OCI-LY1 (cell line): Measurements from ENCODE around the gene CATSPERZ.

Experiments used
- H2AFZ ChIP-seq: fragments of 200-600 bp; sonication (generic), shearing (Covaris generic); 2 replicates; pipeline ENCODE4 v1.6.0; 2014; ENCODE audit warnings: antibody characterized with exemption, mild to moderate bottlenecking, low read length
- H3F3A ChIP-seq: fragments of 200-600 bp; sonication (generic), shearing (Covaris generic); 2 replicates; pipeline ENCODE4 v1.6.0; 2014; ENCODE audit warnings: mild to moderate bottlenecking, antibody characterized with exemption, low read length, moderate library complexity; ENCODE audit not compliant: insufficient read depth
- H3K27ac ChIP-seq: fragments of 200-600 bp; sonication (generic); 2 replicates; pipeline ENCODE4 v1.5.1; 2014; ENCODE audit warnings: low read length, mixed run types, mild to moderate bottlenecking, low read depth; ENCODE audit not compliant: poor library complexity, severe bottlenecking
- H3K27me3 ChIP-seq: fragments of 200-600 bp; sonication (generic); 2 replicates; pipeline ENCODE4 v1.6.0; 2014; ENCODE audit warnings: antibody characterized with exemption, mild to moderate bottlenecking, low read length, moderate library complexity; ENCODE audit not compliant: insufficient read depth
- H3K36me3 ChIP-seq: fragments of 200-600 bp; sonication (generic); 2 replicates; pipeline ENCODE4 v1.6.1; 2014; ENCODE audit warnings: mild to moderate bottlenecking, antibody characterized with exemption, low read length, moderate library complexity, mixed read lengths; ENCODE audit not compliant: insufficient read depth
- H3K4me1 ChIP-seq: fragments of 200-600 bp; sonication (generic); 2 replicates; pipeline ENCODE4 v1.5.1; 2014; ENCODE audit warnings: mild to moderate bottlenecking, low read length, moderate library complexity; ENCODE audit not compliant: insufficient read depth, severe bottlenecking
- H3K4me2 ChIP-seq: fragments of 200-600 bp; sonication (generic), shearing (Covaris generic); 2 replicates; pipeline ENCODE4 v1.6.1; 2014; ENCODE audit warnings: low read length
- H3K4me3 ChIP-seq: fragments of 200-600 bp; sonication (generic); 2 replicates; pipeline ENCODE4 v1.5.1; 2014; ENCODE audit warnings: low read length, low read depth, mild to moderate bottlenecking, mixed read lengths; ENCODE audit not compliant: poor library complexity, severe bottlenecking
- H3K79me2 ChIP-seq: fragments of 200-600 bp; shearing (Covaris generic); 2 replicates; pipeline ENCODE4 v1.6.1; 2016; ENCODE audit warnings: mixed run types, low read length, mixed read lengths; ENCODE audit not compliant: insufficient read depth
- H3K9ac ChIP-seq: fragments of 200-600 bp; sonication (generic), shearing (Covaris generic); 2 replicates; pipeline ENCODE4 v1.6.1; 2014; ENCODE audit warnings: mild to moderate bottlenecking, low read length, mixed read lengths
- H3K9me2 ChIP-seq: fragments of 200-600 bp; sonication (generic), shearing (Covaris generic); 2 replicates; pipeline ENCODE4 v1.6.1; 2014; ENCODE audit warnings: low read depth, mild to moderate bottlenecking, low read length, mixed read lengths
- H3K9me3 ChIP-seq: fragments of 200-600 bp; shearing (Covaris generic); 2 replicates; pipeline ENCODE4 v1.6.1; 2014; ENCODE audit warnings: low read length, mixed read lengths
- H4K20me1 ChIP-seq: fragments of 200-600 bp; sonication (generic), shearing (Covaris generic); 2 replicates; pipeline ENCODE4 v1.6.0; 2016; ENCODE audit warnings: mild to moderate bottlenecking, low read length; ENCODE audit not compliant: insufficient read depth
- CTCF ChIP-seq: fragments of 200-600 bp; sonication (generic), shearing (Covaris generic); IDR thresholded peaks from 2 replicates; pipeline ENCODE4 v1.5.1; 2017; ENCODE audit warnings: mild to moderate bottlenecking, antibody characterized with exemption, low read length, moderate library complexity, mixed read lengths
- EZH2 ChIP-seq: fragments of 200-600 bp; sonication (generic), shearing (Covaris generic); IDR thresholded peaks from 2 replicates; pipeline ENCODE4 v1.8.0; 2017; ENCODE audit warnings: borderline replicate concordance, mixed run types, mild to moderate bottlenecking, antibody characterized with exemption, low read length, moderate library complexity, mixed read lengths

Gene CATSPERZ

GRCh38 chr11:64251016-64251752 lies 49.0 kb upstream of the CATSPERZ start, which contains the start of gene PLCB3:
Gene PLCB3, plus strand, starts transcription at chr11:64251530. Its CDS starts 120 bp downstream, at chr11:64251650.
- no peaks in the 10 kb centered on the region for H3K79me2 ChIP-seq
- H3K27me3 ChIP-seq: no peaks in the 10 kb centered on the region
- no peaks in the 10 kb centered on the region for H4K20me1 ChIP-seq
- H3K27ac ChIP-seq: no peak within 1 kb of the TSS
- no peaks in the 10 kb centered on the region for H3K9me2 ChIP-seq
- no peak within 1 kb of the TSS for H2AFZ ChIP-seq
- peak within 1 kb of the TSS; percentile 79 for H3K9ac ChIP-seq
- peak within 1 kb of the TSS; percentile 93 for H3K4me2 ChIP-seq
- H3K9me3 ChIP-seq: no peaks in the 10 kb centered on the region
- peaks cover 38% of the 10 kb centered on the region for H3K4me1 ChIP-seq
- H3K36me3 ChIP-seq: 0 out of 2 replicates have a peak, but pooled peaks cover 7% of the 10 kb centered on the region
- TF ChIP-seq CTCF: peak; percentile 62
- no peak for TF ChIP-seq EZH2
- 0 out of 2 replicates have a peak, but pooled peaks cover 3% of the 10 kb centered on the region for H3F3A ChIP-seq
- H3K4me3 ChIP-seq: peak within 1 kb of the TSS; percentile 71

GRCh38 chr11:64251753-64252002 lies 48.5 kb upstream of the CATSPERZ start:
- Histone ChIP-seq H3K27ac (no peak overlapping the region), H3K4me2 (peak overlapping the region; percentile 91), H3K4me1 (peaks cover 38% of the 10 kb centered on the region), H3F3A (0 out of 2 replicates have a peak, but pooled peaks cover 3% of the 10 kb centered on the region), H2AFZ (no peak overlapping the region), H3K9ac (peak overlapping the region; percentile 79), H3K9me3 (no peaks in the 10 kb centered on the region), H4K20me1 (no peaks in the 10 kb centered on the region), H3K27me3 (no peaks in the 10 kb centered on the region), H3K9me2 (no peaks in the 10 kb centered on the region), H3K4me3 (peak overlapping the region; percentile 71), H3K36me3 (0 out of 2 replicates have a peak, but pooled peaks cover 7% of the 10 kb centered on the region), H3K79me2 (no peaks in the 10 kb centered on the region)
- TF ChIP-seq CTCF: no peak
- no peak for TF ChIP-seq EZH2

- no peaks in the 10 kb centered on the region for H3K9me2 ChIP-seq
- H3K9me3 ChIP-seq: no peaks in the 10 kb centered on the region
- H3K36me3 ChIP-seq: 0 out of 2 replicates have a peak, but pooled peaks cover 7% of the 10 kb centered on the region
- no peaks in the 10 kb centered on the region for H4K20me1 ChIP-seq
- peak overlapping the region; percentile 71 for H3K4me3 ChIP-seq
- H3K27me3 ChIP-seq: no peaks in the 10 kb centered on the region
- 0 out of 2 replicates have a peak, but pooled peaks cover 3% of the 10 kb centered on the region for H3F3A ChIP-seq
- TF ChIP-seq CTCF (peak; percentile 50), EZH2 (no peak)
- peak overlapping the region; percentile 91 for H3K4me2 ChIP-seq
- no peak overlapping the region for H2AFZ ChIP-seq
- peaks cover 33% of the 10 kb centered on the region for H3K4me1 ChIP-seq
- no peak overlapping the region for H3K27ac ChIP-seq
- H3K9ac ChIP-seq: peak overlapping the region; percentile 79
- no peaks in the 10 kb centered on the region for H3K79me2 ChIP-seq
Measured at GRCh38 chr11:64252003-64252872, 47.9 kb upstream of the CATSPERZ start.
